ENCODE data around the gene DDIT4.

The DDIT4 gene

DNA sequence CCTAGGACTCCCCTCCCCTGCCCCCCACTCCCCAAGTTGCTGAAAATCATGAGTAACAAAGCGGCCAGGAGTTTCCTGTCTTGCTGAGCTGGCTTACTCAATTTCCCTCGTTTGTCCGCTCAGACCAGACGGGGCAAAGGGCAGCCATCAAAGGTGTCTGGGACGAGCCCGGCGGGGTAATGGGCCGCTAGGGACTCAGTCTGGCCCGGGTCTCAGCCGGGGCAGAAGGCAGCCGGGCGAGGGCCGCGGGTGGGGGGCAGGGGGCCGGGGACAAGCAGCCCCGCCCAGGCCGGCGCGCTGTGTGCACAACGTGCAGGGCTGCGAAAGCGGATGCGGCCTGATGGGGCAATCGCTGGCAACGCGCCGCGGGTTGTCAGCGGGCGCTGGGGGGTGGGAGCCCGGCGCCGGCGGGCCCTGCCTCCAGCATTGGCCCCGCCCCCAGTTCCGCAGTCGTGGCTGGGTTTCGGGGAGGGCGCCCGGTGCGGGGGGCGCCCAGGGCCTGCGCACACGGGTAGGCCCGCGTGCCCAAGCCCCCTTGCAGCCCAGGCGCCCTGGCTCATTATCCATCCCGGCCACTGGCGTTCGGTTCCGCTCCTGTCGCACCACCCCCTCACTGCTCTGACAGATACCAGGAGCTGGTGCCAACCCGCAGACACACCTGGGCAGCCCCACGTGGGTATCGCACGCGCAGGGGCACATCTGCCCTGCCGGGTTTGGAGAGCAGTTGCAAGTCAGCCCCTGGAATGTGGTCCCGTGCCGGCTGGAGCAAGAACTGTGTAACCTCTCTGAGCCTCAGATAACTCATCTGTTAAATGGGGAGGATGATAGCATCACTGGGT is 45.9 kb downstream of the DDIT4 start:
- peak; percentile 94 for DNase-seq

- DNase-seq: peak; percentile 91
Observed at GRCh38 chr10:72320676-72321247, 47.0 kb downstream of the DDIT4 start.

GRCh38 chr10:72321248-72322029 is 47.7 kb downstream of the DDIT4 start:
- no peak for DNase-seq

GRCh38 chr10:72322030-72322279 is 48.2 kb downstream of the DDIT4 start:
- no peak for DNase-seq

DNA sequence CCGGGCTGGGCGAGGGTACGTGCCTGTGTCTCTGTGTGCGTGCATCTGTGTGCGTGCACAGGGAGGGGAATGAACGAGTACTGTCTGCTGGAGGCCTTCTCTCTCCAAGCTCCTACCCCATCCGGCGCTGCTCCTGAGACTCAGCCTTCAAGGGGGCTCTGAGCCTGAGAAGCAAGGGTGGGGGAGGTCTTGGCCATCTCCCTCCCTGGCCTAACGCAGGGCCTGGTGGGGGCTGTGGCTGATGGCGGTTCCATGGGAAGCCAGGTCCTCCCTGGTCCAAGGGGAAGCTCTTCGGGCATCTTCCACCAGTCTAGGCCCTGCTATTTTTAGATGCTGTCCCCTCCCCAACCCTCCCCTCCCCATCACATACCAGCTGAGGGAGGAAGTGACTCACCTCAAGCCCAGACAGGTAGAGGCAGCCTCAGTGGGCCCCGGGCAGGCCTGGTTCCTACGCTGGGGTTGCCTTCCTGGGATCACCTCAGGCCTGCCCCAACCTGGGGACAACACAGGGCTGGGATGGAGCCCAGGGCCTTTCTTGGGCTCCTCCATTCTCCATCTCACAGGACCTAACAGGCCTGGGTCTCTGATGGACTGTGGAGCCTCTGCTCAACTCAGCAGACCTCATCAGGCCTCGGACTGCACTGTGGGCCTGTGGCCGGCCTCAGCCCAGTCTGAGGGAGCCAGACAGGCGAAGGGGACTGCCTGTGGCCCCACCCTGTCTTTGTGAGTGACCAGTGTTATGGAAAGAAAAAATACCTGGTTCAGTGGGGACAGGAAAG is 48.7 kb downstream of the DDIT4 start:
- peak; percentile 60 for DNase-seq

DNA sequence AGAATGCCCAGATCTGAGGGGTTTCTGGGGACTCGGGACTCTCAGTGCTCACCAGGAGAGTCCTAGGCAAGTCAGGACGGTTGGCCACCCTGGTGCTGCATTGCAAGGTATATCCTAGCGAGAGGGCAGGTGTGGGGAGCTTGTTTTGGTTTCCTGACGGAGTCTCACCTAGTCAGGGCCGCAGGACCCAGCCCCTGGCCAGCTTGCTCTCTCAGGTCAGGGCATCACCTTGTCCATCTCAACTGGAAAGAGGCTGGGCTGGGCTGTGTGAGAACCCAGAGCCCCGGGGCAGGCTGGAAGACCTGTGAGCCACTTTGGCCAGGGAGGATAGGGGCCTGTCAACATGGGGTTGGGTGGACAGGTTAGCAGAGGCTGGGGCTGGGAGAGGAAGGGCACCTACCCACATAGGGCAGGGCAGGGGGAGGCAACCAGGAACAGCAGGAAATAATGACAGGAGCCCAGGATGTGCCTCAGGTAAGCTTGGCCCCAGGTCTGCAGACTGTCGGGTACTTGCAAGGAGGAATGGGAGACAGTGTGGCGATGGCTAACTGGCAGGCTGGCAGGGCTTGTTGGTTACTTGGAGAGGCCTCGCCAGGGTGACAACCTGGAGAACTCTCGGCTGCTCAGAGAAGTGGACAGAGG is 49.5 kb downstream of the DDIT4 start:
- DNase-seq: no peak

GRCh38 chr10:72323771-72324191 is 50.1 kb downstream of the DDIT4 start:
- no peak for DNase-seq

All from activated CD4-positive, alpha-beta T cell treated with anti-CD3 and anti-CD28 coated beads, Interleukin-2, Interleukin-6, amounts not matched to agents 100 ng/mL and 50 ng/mL, durations not matched to agents 16 hours and 8 hours (primary cell).